Naive thymus-derived CD4-positive, alpha-beta T cell (primary cell): Measurements from ENCODE around the gene TTC38. TPM values are rescaled to one million over a fixed set of nuclear protein-coding genes. Genes with fewer than 3 reads are reported as not detected.

Source experiments
- ATAC-seq: fragments of 150-1000 bp; cut with Tn5 transposase; 2 replicates; pipeline ENCODE4 v1.10.0; 2021; ENCODE audit warnings: mild to moderate bottlenecking, moderate library complexity
- CTCF ChIA-PET: fragments of 350-600 bp; sonication (Branson Sonifier 250); formaldehyde crosslinking; loops from one replicate; lab custom pipeline; 2021; ENCODE audit warnings: antibody characterized with exemption; lab: Charles Lee
- POLR2A ChIA-PET: fragments of 350-600 bp; sonication (Branson Sonifier 250); formaldehyde crosslinking; loops from one replicate; lab custom pipeline; 2021; ENCODE audit warnings: antibody characterized with exemption, inconsistent platforms; lab: Charles Lee
- DNase-seq, 9 donors: peaks; one replicate each; pipeline versions ENCODE4 v3.0.0 to v3.0.0-alpha.2; 2020 to 2022; ENCODE audit warnings: mixed read lengths in 1 of 9
- H3K27ac ChIP-seq: one replicate; pipeline ENCODE4 v1.7.0; 2013; ENCODE audit warnings: mild to moderate bottlenecking, low read depth, low read length, moderate library complexity
- H3K27me3 ChIP-seq, 2 donors: one replicate each; pipeline ENCODE4 v1.7.0; 2013; ENCODE audit warnings: low read length in 2 of 2, mild to moderate bottlenecking in 2 of 2, moderate library complexity in 2 of 2; ENCODE audit not compliant: control insufficient read depth in 2 of 2, insufficient read depth in 2 of 2
- H3K36me3 ChIP-seq, 3 experiments: 1 replicate in 2 of 3; 2 replicates in 1 of 3; pipeline ENCODE4 v1.7.0; 2013; ENCODE audit warnings: low read length in 3 of 3, mild to moderate bottlenecking in 3 of 3, moderate library complexity in 1 of 3; ENCODE audit not compliant: insufficient read depth in 3 of 3, control insufficient read depth in 2 of 3
- H3K4me1 ChIP-seq, 2 donors: one replicate each; pipeline ENCODE4 v1.7.0; 2013; ENCODE audit warnings: low read length in 2 of 2, mild to moderate bottlenecking in 2 of 2, moderate library complexity in 1 of 2; ENCODE audit not compliant: control insufficient read depth in 2 of 2, insufficient read depth in 2 of 2
- H3K4me3 ChIP-seq: 2 replicates; pipeline ENCODE4 v1.7.0; 2013; ENCODE audit warnings: mild to moderate bottlenecking, low read length
- H3K9me3 ChIP-seq, 3 experiments: 1 replicate in 2 of 3; 2 replicates in 1 of 3; pipeline ENCODE4 v1.7.0; 2013; ENCODE audit warnings: low read length in 3 of 3; ENCODE audit not compliant: control insufficient read depth in 2 of 3
- H3K27ac Mint-ChIP-seq, 9 donors: one replicate each; pipeline ENCODE4 v1.8.0; 2020 to 2022; ENCODE audit warnings: mixed read lengths in 9 of 9, mild to moderate bottlenecking in 8 of 9, moderate library complexity in 5 of 9, inconsistent platforms in 2 of 9
- H3K27me3 Mint-ChIP-seq, 5 donors: one replicate each; pipeline ENCODE4 v1.8.0; 2021 to 2022; ENCODE audit warnings: mixed read lengths in 5 of 5, mild to moderate bottlenecking in 1 of 5
- H3K36me3 Mint-ChIP-seq, 5 donors: one replicate each; pipeline ENCODE4 v1.8.0; 2020 to 2022; ENCODE audit warnings: mixed read lengths in 5 of 5, mild to moderate bottlenecking in 3 of 5, inconsistent platforms in 1 of 5
- H3K4me1 Mint-ChIP-seq, 7 donors: one replicate each; pipeline ENCODE4 v1.8.0; 2020 to 2022; ENCODE audit warnings: mixed read lengths in 7 of 7, mild to moderate bottlenecking in 3 of 7, inconsistent platforms in 1 of 7
- H3K4me3 Mint-ChIP-seq, 10 donors: one replicate each; pipeline ENCODE4 v1.8.0; 2020 to 2022; ENCODE audit warnings: mild to moderate bottlenecking in 10 of 10, mixed read lengths in 10 of 10, moderate library complexity in 6 of 10, inconsistent platforms in 2 of 10
- H3K9me3 Mint-ChIP-seq, 11 donors: one replicate each; pipeline ENCODE4 v1.8.0; 2020 to 2022; ENCODE audit warnings: mixed read lengths in 11 of 11, mild to moderate bottlenecking in 4 of 11, inconsistent platforms in 1 of 11, moderate library complexity in 1 of 11
- intact Hi-C, 2 donors: fragments of 100-400 bp; cut with micrococcal nuclease; formaldehyde crosslinking; loops; one replicate each; pipeline ENCODE4 v1.15.1; 2023
- polyA plus RNA-seq, 2 donors: library from polyadenylated mRNA; unstranded; fragments of 300-500 nt; fragmentation: Illumina TruSeq; gene quantifications; one replicate each; pipeline ENCODE4 v1.2.3, GENCODE V29; 2021
- total RNA-seq, 6 experiments: library from RNA in 5 of 6; stranded (reverse) in 5 of 6; gene quantifications; 1 replicate in 5 of 6; 2 replicates in 1 of 6; pipeline ENCODE4 v1.2.3 and lab custom pipeline; 2021 to 2026

Gene TTC38
- total and polyA plus RNA-seq, 7 experiments from 2014 or later: 2.9 to 26.0 (median 6.6) TPM

DNA sequence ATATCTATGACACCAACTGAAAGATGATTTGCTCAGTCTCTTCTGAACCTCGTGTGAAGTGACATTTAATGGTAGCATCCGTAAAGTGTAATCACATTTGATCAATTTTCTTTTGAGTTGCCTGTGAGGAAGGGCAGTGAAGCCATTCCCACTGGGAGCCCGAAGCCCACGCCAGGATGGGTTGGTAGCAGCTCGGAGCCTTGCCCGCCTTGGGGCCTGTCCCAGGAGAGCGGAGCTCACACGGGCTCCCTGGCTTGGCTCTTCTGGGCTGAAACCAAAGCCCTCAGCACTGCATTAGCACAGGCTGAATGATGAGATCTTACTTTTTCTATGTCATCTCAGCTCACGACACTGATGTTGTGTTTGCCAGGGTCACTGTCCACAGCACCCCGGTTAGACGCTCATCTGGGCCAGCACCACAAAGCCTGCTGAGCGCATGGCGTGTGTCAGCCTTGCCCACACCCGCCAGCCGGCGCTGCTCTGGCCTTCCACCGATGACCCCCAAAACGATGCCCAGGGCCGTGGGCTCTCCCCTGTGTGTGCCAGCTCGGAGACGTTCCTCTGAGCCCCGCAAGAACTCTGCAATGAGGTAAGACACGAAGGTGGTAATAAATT, 58.4 kb downstream of the TTC38 start:
- Histone ChIP-seq H3K27ac (no peak overlapping the region), H3K9me3 (no peaks in the 10 kb centered on the region), H3K4me1 (no peaks in the 10 kb centered on the region), H3K36me3 (no peaks in the 10 kb centered on the region), H3K27me3 (no peaks in the 10 kb centered on the region), H3K4me3 (no peak overlapping the region)
- no peak for ATAC-seq
- ChIA-PET CTCF (no interaction called here), POLR2A (no interaction called here)
- intact Hi-C loops: no loop called here
- H3K27ac Mint-ChIP-seq: no peak overlapping the region
- no peak overlapping the region for H3K4me3 Mint-ChIP-seq
- no peaks in the 10 kb centered on the region for H3K27me3 Mint-ChIP-seq
- H3K9me3 Mint-ChIP-seq: no peaks in the 10 kb centered on the region
- peaks cover 0 to 19% (median 0%) of the 10 kb centered on the region in 5 donors for H3K36me3 Mint-ChIP-seq
- no peak for DNase-seq
- no peaks in the 10 kb centered on the region for H3K4me1 Mint-ChIP-seq

DNA sequence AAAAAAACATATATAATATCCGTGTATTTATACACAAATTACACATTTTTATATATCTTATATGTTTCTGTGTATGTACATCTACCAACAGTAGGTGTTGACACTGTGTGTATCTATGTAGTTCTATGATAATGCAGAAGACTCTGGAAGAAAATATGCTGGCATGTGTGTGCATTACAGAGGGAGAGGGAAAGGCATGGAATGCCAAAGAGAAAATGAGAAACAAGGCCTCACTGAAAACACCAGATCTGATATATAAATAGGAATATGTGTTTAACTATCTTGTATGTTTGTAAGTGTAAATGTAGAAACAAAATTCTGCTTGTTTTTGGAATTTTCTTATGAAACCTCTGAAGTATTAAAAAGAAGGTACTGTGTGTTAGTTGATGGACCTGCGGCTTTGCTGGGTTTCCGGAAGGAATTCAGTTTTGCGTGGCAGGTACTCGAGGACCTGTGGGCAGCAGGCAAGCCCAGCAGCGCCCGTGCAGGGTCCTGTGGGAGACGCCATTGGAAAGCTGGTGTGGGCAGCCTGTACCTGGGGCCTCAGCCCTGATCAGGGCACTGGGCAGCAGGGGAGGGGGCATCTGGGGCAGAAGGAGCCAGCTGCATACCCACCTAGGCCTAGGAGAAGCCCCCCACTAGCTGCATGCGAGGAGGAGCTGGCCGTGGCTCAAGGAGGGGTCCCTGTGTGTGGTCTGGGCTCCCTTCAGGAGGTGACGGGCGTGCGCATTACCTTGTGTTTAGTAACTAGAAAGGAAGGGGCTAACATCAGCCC, 60.1 kb downstream of the TTC38 start:
- CTCF ChIA-PET: no interaction called here
- no peak overlapping the region for H3K27ac Mint-ChIP-seq
- no peaks in the 10 kb centered on the region for H3K4me1 ChIP-seq
- H3K36me3 ChIP-seq: no peaks in the 10 kb centered on the region
- no peaks in the 10 kb centered on the region for H3K27me3 Mint-ChIP-seq
- intact Hi-C loops: no loop called here
- POLR2A ChIA-PET: no interaction called here
- no peak overlapping the region for H3K4me3 Mint-ChIP-seq
- peaks cover 0 to 17% (median 0%) of the 10 kb centered on the region in 5 donors for H3K36me3 Mint-ChIP-seq
- no peaks in the 10 kb centered on the region for H3K9me3 Mint-ChIP-seq
- no peak for DNase-seq
- no peaks in the 10 kb centered on the region for H3K27me3 ChIP-seq
- no peaks in the 10 kb centered on the region for H3K4me1 Mint-ChIP-seq
- no peak for ATAC-seq
- H3K9me3 ChIP-seq: no peaks in the 10 kb centered on the region
- no peak overlapping the region for H3K27ac ChIP-seq
- no peak overlapping the region for H3K4me3 ChIP-seq

DNA sequence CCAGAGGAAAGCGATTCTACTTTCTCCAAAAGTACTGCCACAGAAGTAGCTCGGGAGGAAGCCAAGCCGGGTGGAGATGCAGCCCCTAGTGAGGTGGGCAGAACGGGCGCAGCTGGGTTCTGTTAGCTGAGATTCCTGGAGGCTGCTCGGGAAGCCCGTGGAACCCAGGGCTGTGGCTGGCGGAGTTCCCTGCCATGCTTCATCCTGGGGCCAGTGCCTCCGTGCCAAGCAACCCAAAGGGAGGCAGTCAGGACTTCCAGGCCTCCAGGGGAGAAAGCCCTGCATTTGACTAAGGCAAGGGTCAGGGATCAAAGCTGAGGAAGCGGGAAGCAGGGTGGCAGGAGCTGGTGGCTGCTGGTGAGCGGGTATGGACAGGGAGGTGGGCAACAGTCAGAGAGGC, 61.0 kb downstream of the TTC38 start:
- H3K9me3 Mint-ChIP-seq: no peaks in the 10 kb centered on the region
- H3K36me3 Mint-ChIP-seq: peaks cover 0 to 16% (median 0%) of the 10 kb centered on the region in 5 donors
- POLR2A ChIA-PET: no interaction called here
- no peaks in the 10 kb centered on the region for H3K4me1 Mint-ChIP-seq
- no peak overlapping the region for H3K4me3 Mint-ChIP-seq
- H3K27me3 Mint-ChIP-seq: no peaks in the 10 kb centered on the region
- Histone ChIP-seq H3K27ac (no peak overlapping the region), H3K4me1 (no peaks in the 10 kb centered on the region), H3K9me3 (no peaks in the 10 kb centered on the region), H3K4me3 (no peak overlapping the region), H3K27me3 (no peaks in the 10 kb centered on the region), H3K36me3 (no peaks in the 10 kb centered on the region)
- CTCF ChIA-PET: no interaction called here
- ATAC-seq (no peak), DNase-seq (no peak)
- no peak overlapping the region for H3K27ac Mint-ChIP-seq
- intact Hi-C loops: no loop called here

DNA sequence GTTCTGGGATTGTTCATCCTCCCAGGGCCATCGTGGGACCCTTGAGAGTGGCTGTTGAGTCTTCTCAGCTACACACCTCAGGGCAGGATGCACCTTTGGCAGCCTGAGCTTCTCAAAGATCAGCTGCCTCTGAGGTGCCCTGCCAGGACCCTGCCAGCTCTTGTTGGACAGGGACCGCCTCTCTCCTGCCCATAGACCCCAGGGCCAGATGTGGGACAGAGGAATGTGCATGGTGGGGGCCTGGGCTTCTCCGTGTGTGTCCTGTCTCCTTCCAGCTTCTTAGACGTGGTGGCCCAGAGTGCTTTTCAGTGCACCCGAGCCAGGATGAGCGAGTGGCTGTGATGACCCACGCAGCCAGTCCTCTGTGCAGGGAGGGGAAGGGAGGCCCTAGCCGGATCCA, 61.8 kb downstream of the TTC38 start:
- CTCF ChIA-PET: no interaction called here
- no peak overlapping the region for H3K27ac Mint-ChIP-seq
- H3K4me1 Mint-ChIP-seq: peaks cover 0 to 5% (median 4%) of the 10 kb centered on the region in 7 donors
- ATAC-seq (no peak), DNase-seq (no peak)
- H3K9me3 Mint-ChIP-seq: no peaks in the 10 kb centered on the region
- no peak overlapping the region for H3K27ac ChIP-seq
- H3K4me3 Mint-ChIP-seq: no peak overlapping the region
- H3K4me3 ChIP-seq: no peak overlapping the region
- no peaks in the 10 kb centered on the region for H3K27me3 ChIP-seq
- intact Hi-C loops: loop anchor here in 1 of 2 donors (10.0 kb wide), 1 partner anchor 75 kb away; the partner anchor contains the start of gene CDPF1
- no peaks in the 10 kb centered on the region for H3K27me3 Mint-ChIP-seq
- no peaks in the 10 kb centered on the region for H3K36me3 ChIP-seq
- no peaks in the 10 kb centered on the region for H3K4me1 ChIP-seq
- no peaks in the 10 kb centered on the region for H3K9me3 ChIP-seq
- POLR2A ChIA-PET: no interaction called here
- H3K36me3 Mint-ChIP-seq: peaks cover 0 to 12% (median 0%) of the 10 kb centered on the region in 5 donors

DNA sequence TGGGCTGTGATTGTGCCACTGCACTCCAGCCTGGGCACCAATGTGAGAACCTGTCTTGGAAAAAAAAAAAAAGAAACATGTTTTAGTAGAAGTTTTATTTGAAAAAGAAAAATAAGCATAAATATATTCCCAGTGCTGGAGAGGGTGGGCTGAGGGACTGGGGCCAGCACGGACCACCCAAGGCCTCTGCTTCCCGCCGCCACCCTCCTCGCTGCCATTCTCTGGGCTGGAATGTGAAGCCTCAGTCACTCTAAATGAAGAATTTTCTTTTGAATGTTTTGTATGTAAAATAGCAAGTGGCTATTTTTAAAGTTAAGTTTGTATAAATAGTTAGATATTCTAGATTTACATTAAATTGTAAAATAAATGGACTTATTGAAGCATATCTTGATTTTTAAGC, 62.6 kb downstream of the TTC38 start:
- DNase-seq: no peak
- Mint-ChIP-seq H3K36me3 (peaks cover 0 to 11% (median 0%) of the 10 kb centered on the region in 5 donors), H3K27me3 (no peaks in the 10 kb centered on the region), H3K4me3 (no peak overlapping the region), H3K9me3 (no peaks in the 10 kb centered on the region), H3K4me1 (peaks cover 0 to 12% (median 5%) of the 10 kb centered on the region in 7 donors), H3K27ac (no peak overlapping the region)
- no peak overlapping the region for H3K4me3 ChIP-seq
- no peak for ATAC-seq
- ChIA-PET CTCF (interaction anchor here (1.0 kb wide), 1 partner anchor 102 kb away, joined by 3 read pairs; no protein-coding TSS in a partner anchor), POLR2A (no interaction called here)
- no peak overlapping the region for H3K27ac ChIP-seq
- H3K9me3 ChIP-seq: no peaks in the 10 kb centered on the region
- H3K27me3 ChIP-seq: no peaks in the 10 kb centered on the region
- H3K36me3 ChIP-seq: peaks cover 0 to 3% (median 0%) of the 10 kb centered on the region in 3 experiments
- H3K4me1 ChIP-seq: no peaks in the 10 kb centered on the region
- intact Hi-C loops: loop anchor here in 1 of 2 donors (10.0 kb wide), 1 partner anchor 76 kb away; the partner anchor contains the start of gene CDPF1

DNA sequence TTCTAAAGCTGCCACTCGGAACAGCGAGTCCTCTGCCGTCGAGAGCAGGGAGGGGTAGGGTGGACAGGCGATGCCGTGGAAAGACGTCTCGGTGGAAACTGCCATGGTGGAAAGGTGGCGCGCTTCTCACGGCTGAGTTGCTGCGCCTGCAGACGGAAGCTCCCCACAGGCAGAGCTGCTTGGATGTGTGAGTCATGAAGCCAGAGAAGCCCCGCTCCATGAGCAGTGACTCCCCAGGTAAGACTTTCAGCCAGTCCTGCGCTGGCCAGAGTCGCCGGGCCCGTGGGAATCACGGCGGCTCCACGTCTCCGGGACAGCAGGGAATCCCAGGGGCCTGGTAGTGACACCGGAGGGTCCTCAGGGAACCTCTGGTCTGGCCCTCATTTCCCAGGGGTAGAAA, 63.7 kb downstream of the TTC38 start:
- H3K27me3 ChIP-seq: no peaks in the 10 kb centered on the region
- Mint-ChIP-seq H3K4me1 (peaks cover 3 to 15% (median 9%) of the 10 kb centered on the region in 7 donors), H3K9me3 (no peaks in the 10 kb centered on the region), H3K27me3 (no peaks in the 10 kb centered on the region), H3K36me3 (peaks cover 0 to 10% (median 0%) of the 10 kb centered on the region in 5 donors), H3K27ac (no peak overlapping the region), H3K4me3 (no peak overlapping the region)
- DNase-seq (no peak), ATAC-seq (no peak)
- H3K9me3 ChIP-seq: no peaks in the 10 kb centered on the region
- peaks cover 0 to 11% (median 0%) of the 10 kb centered on the region in 3 experiments for H3K36me3 ChIP-seq
- ChIA-PET CTCF (no interaction called here), POLR2A (no interaction called here)
- H3K27ac ChIP-seq: no peak overlapping the region
- intact Hi-C loops: loop anchor here in 1 of 2 donors (10.0 kb wide), 1 partner anchor 77 kb away; the partner anchor contains the start of gene CDPF1
- H3K4me1 ChIP-seq: peaks cover under 1 to 2% of the 10 kb centered on the region in 2 donors
- H3K4me3 ChIP-seq: no peak overlapping the region
